NCI-H1092 treated with DMSO at 0.1 percent for 48 hours (cell line): ENCODE data around the gene PLA2G12A.
A peak's percentile ranks its signal among the peaks of the same experiment; 100 is the strongest.
"Not testable (repeated sequence)": the region's sequence is repeated elsewhere in the genome, so short reads cannot be mapped to it uniquely, and the experiment has no call there.

Experiments used
- DNase-seq: peaks from one replicate; lab custom pipeline; 2025; lab: John Stamatoyannopoulos, UW

The PLA2G12A gene

DNA sequence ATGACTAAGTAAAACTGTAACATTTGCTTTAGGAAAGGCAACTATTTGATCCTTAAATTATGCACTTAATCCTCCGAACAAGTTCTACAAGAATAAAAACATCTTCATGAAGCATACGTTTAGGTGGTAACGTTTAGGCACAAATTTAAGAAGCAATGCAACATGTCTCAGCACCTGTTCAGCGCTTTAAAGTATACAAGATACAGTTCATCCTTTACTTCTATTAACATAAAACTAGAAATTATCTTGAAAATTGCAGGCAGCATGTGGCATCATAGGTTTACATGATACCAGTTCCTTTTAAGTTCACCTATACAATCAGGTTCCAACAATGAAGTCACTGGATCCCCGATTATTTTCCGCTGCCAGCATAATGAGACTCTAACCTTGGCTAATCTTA lies 1.5 kb downstream of the PLA2G12A start:
- DNase-seq, result no peak

DNA sequence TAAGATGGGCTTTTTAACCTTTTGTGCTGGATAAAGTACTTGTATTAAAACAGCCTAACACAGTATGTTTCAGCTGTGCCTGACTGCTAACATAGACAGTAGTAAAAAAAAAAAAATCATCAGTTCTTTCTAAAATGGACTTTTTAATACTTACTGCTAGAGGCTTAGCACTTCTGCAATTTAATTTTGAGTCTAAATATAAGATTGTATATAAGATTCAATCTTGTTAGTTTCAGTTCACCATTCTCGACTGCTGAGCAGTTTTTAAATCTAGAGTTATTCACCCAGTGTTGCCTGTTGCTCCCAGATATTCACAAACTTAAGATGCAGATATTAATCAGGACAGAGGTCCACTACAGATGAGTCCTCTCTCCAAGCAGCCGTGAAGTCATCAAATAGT lies 6.8 kb downstream of the PLA2G12A start:
- DNase-seq, result no peak

DNA sequence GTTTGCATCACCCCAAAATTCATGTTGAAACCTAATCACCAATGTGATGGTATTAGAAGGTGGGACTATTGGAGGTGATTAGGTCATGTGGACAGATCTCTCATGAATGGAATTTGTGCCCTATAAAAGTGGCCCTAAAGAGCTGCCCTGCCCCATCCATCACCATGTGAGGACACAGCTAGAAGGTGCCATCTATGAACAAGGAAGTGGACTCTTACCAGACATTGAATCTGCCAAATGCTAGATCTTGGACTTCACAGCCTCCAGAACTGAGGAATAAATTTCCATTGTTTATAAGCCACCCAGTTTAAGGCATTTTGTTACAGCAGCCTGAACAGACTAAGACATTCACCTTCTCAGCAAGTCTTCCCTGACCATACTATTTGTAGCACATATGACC lies 7.5 kb downstream of the PLA2G12A start:
- no peak for DNase-seq

DNA sequence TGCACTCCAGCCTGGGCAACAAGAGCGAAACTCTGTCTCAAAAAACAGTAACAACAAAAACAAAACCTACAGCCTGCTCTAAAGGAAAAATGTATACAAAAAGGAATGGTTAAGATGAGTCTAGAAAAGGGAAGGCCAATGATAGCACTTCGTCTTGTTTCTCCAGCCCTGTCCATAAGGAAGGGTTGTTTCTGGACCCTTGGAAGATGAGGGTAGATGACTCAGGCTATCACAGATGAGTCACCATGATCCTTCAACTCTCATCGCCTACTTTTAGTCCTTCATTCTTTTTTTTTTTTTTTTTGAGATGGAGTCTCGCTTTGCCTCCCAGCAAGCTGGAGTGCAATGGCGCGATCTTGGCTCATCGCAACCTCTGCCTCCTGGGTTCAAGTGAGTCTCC lies 8.8 kb downstream of the PLA2G12A start:
- no peak for DNase-seq

DNA sequence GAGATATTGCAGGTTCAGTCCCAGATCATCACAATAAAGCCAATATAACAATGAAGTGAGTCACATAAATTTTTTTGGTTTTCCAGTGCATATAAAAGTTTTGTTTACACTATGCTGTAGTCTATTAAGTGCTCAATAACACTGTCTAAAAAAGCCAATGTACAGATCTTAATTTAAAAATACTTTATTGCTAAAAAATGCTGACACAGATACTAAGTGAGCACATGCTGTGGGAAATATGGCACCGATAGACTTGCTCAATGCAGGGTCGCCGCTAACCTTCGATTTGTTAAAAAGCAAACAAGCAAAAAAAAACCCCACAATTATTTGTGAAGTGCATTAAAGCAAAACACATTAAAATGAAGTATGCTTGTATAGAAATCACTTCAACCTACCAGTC lies 10.3 kb downstream of the PLA2G12A start:
- DNase-seq, result no peak

DNA sequence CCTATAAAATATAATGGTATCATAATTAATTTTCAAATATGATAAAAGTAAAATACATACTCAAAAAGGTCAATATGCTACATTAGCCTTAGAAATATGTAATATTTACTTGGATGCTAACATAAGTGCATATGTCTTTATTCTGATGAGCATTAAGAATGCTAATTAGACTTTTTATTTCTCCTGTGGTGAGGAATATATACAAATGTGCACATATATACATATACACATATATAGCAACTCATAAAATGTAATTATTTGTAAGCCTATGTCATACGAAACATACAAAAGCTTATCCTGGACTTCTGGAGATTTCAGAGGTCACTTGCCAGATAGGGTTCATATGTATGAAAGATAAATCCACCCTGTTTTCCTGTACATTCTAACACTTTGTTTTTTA lies 11.1 kb downstream of the PLA2G12A start:
- DNase-seq, result no peak

DNA sequence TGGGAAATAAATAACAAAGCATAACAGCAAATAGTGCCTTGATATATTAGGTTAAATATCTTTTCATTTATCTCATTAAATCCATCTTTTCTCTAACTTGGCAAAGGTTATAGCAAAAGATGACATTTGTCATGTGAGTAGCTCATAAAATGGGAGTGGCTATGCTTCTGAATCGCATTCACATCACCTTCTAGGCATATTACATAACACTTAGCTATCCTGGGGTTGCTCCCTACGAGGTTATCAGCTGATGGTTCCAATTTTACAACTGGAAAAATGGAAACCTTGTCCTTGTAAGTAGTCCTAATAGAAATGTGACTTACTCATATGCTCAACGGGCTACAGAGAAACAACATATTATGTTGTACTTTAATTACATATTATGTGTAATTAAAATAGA lies 16.4 kb downstream of the PLA2G12A start:
- DNase-seq, result no peak

DNA sequence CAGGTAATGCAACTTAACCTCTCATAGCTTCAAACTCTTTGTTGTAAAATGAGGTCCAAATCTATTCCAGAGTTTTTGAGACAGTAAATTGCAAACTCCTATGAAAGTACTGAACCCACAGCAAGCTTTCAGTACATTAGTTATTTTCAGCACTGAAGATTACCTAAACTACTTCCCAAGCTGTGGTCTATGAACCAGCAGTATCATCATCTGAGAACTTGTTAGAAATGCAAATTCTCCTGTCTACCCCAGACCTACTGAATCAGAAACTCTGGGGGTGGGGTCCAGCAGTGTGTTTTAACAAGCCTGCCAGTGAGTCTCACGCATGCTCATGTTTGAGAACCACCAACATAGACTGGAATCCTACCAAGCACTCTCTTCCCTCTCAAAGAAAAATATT lies 20.9 kb downstream of the PLA2G12A start:
- DNase-seq, result no peak

DNA sequence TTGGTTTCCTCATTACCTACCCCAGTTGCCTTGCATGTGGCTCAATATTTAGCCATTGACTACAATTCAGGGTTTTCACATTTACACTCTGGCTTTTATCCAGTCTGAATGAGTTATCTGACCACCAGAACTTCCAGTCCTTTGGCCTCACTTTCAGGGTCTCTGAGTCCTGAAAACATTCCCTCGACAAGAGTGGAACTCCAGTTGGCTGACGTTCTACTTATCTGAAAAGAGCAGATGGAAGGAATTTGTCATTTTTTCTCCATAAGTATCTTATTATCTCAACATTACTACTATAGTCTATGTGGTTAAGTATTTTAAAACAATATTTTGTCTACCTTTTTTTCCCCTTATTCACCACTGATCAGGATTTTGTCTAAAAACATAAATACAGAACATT lies 21.4 kb downstream of the PLA2G12A start:
- no peak for DNase-seq

DNA sequence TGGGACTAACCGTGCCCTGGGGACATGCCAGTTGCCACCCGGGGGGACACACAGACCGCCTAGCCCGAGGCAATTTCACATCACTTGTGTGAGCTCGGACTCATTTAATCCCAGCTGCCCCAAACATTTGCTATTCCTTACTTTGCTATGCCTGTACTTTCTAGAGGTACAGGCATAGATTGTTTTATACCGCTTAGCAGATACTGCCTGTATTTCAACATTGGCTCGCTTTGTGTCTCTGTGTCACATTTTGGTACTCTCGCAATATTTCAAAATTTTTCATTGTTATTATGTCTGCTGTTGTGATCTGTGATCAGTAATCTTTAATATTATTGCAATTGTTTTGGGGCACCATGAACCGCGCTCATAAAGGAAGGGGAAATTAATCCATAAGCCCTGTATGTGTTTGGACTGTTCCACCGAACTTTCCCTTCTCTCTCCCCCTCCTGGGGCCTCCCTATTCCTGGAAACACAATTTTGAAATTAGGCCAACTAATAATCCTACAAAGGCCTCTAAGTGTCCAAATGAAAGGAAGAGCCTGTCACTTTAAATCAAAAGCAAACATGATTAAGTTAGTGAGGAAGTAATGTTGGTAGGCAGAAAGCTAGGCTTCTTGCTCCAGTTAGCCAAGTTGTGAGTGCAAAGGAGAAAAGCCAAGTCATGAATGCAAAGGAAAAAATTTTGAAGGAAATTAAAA lies 26.1 kb downstream of the PLA2G12A start:
- DNase-seq, result no peak

DNA sequence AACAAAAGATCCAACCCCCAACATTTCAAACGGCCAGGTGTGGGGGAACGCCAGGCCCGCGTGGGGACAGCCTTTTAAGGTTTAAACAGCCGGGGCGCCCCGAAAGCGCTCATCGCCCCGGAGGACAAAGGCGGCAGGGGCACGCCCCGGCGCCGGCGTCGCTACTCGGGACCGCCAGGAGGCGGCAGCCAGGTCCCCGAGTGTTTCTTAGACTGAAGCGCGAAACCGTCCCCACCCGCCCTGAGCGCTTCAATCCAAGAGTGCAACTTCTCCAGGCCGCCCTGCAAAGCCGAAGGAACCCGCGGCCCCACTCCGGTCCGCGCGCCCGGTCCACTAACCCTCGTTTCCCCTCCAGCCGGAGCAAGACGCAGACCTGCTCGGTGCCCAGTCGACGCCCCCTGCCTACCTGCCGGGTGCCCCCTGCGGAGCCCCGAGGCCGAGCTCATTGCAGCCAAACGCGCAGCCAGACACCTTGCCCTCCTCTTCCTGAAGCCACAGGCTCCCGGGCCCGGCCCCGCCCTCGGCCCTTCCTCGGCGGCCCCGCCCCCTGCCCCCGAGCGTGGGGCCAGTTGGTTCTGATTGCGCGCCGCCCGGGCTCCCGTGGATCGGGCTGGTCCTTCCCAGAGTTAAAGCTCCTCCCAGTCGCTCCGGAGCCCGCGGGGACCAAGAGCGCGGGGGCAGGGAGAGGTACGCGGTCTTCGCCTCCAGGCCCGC lies 26.8 kb downstream of the PLA2G12A start, which contains the start of gene CASP6:
TSS of gene CASP6 (minus strand) at position 496 of the 714 bp plus-strand sequence. CDS start at position 446, 50 bp downstream.
- peak; percentile 65 for DNase-seq

DNA sequence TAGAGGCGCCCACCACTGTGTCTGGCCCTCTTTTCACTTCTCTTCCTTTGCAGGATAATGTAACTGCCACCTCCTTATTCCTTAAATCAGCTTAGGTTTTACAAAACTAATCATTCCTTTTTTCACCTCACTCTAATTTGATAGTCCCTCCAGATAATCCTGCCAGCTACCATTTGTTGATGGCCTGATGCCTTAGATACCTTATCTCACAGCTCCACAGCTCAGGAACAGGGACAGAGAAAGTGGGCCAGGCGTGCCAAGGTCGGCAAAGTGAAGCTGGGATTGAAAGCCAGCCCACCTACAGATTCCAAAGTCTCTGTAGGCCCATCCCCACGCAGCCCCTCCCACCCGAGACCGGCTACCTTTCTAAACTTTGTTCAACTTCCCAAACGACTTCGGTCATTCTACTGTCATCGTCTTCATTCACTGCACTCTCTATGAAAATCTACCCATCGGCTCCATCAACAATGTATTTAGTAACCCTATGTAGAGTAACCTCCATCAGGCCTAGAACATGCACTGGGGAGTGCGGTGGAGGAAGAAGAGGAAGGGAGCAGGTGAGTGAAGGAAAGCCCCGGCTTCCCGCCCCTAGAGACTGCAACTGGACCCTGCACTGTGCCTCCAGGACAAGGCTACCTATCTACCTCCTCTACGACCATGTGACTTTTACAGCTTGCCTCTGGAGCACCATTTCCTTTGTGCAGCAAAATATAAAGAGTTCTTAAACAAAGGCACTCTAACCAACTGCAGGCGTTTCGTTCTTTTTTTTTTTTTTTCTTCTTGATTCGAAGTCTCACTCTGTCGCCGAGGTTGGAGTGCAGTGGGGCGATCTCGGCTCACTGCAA lies 28.1 kb downstream of the PLA2G12A start:
- DNase-seq, result no peak

DNA sequence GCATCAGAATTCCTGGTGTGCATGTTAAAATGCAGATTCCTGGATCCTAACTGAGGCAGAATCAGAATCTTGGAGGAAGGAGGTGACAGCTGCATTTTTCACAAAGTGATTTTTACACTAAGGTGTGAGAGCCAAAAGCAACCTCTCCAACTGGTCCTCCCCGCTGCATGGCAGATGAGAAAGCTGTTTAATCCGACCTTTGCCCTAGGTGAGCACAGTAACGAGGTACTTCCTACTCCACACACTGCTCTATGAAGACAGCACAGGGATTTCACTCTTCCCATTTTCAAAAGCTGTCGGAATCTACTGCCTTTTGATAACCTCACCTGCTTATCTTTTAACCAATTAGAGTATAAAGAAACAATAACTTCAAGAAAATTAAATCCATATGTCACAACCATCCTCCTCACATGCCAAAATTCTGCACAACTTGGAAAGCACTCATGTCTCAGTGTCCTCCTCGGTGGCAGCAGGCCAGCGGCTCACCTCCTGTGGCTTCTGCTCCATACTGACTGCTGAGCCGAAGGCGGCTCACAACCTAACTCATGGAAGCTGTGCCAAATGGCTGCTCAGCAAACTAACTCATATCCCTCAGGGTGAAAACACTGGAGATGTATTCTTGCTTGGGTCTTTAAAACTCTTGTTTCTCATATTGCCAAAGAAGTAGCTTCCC lies 30.2 kb downstream of the PLA2G12A start:
- no peak for DNase-seq

DNA sequence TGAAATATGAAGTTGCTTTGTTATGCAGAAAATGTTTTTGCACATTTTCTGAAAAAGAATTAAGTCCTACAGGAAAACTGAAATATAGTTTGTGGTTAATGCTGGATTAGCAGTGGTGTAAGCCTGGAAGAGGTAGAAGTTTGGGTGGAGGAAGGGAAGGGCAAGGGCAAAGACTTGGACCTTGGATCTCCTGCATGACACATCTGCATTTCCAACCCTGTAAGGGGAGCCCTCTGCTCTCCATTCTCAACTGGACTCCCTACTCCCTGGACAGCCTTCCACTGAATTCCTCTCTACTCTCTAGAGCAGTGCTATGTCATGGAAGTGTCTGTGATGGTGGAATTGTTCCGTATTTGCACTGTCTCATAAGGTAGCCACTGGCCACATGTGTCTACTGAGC lies 31.2 kb downstream of the PLA2G12A start:
- DNase-seq, result no peak

DNA sequence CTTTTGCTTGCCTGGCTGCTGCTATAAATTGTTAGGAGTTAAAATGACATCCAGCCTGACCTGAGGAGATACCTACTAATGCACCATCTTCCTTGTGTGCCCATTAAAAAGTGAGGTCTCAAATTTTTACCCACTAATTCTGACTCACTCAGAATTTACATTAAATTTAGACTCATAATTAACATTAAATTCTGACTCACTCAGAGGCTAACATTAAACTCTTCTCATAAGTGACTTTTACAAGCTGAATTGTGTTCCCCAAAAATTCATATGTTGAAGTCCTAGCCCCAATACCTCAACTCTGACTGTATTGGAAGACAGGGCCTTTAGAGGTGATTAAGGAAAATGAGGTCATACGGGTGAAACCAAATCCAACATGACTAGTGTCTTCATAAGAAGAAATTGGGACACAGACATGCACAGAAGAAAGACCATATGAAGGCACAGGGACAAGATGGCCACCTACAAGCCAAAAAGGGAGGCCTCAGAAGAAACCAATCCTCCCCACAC lies 38.4 kb downstream of the PLA2G12A start:
- DNase-seq, result no peak

DNA sequence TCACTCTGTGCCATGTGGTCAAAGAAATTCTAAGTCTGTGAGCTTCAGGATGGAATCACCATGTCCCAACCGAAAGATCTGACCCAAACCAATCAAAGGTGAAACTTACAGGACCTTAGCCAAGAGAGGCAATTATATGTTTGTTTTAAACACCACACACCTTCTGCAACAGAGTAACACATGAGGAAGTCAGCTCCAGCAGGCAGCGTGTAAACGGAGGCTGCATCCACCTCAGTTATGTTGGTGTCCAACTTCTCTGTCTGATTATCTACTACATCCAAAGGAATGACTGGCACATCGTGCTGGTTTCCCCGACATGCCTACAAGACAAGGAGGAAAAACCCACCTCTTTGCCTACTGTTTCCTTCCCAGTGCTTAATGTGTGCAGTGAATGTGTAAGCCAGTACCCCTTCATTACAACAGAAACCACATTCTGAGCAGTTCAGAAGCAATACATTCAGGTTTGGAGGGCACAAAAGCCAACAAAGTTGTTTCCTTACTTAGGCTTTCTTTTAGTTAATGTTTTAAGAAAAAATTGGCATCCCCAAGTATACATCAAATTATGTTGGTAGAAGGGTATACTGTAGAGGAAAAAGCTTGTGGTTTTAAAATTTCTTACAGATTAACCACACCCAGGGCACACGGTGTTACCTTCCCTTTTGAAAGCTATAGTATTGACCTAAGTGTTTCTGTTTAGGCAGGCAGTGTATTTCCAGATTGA lies 39.0 kb downstream of the PLA2G12A start:
- no peak for DNase-seq

DNA sequence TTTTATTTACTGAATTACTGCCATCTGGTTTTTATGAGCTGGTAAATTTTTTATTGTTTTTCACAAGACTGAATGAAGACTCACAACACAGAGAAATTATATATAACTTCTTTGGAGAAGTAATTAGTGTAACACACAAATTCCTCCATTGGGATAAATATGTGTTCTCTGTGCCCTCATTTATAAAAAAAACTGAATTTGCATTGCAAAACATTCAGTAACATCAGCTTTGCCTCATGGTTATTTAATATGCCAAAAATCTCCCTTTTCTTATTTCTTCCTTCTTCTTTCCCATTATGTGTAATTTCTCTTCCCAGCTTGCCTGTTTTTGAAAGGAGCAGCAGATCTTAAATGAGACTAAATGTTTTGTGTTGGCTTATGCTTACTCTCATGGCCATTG lies 45.1 kb downstream of the PLA2G12A start:
- DNase-seq, result no peak

DNA sequence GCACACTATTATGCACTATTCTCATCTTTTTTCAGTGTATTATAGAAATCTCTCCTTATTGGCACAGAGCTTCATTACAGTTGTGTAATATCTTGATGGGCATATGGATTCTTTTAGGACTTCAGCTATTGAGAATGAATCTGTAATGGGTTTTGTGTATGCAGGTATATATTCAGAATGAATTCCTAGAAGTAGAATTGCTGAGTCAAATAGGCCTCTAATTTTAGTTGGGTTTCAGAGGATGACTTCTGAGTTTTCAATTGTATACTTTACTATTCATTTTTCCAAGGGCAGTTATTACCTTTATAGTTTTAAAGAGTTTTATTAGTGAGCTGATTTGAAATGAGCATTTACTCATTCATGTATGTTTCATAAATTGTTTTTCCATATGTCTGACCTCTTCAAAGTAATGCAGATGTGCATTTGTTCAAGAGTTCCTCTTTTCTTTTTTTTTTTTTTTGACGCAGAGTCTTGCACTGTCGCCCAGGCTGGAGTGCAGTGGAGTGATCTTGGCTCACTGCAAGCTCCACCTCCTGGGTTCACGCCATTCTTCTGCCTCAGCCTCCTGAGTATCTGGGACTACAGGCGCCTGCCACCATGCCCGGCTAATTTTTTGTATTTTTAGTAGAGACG lies 46.1 kb downstream of the PLA2G12A start:
- no peak for DNase-seq

DNA sequence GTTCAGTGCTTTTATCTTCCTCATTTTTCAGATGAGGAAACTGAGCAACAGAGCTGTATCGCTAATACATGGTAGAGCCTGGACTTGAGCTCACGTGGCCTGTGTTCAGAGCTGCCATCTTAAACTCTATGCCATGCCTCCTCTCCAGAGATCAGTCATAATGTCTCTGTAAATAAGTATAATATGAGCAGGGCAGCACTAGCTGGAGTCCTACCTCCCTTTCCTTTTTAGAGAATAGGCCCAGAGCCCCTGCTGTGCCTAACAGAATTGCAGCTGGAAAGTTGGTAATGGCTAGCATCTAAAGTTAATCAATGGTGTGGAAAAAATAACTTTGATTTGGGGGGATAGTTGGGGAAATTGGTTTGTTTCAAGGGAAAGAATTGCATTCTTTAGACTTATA lies 47.0 kb downstream of the PLA2G12A start:
- DNase-seq, result no peak

DNA sequence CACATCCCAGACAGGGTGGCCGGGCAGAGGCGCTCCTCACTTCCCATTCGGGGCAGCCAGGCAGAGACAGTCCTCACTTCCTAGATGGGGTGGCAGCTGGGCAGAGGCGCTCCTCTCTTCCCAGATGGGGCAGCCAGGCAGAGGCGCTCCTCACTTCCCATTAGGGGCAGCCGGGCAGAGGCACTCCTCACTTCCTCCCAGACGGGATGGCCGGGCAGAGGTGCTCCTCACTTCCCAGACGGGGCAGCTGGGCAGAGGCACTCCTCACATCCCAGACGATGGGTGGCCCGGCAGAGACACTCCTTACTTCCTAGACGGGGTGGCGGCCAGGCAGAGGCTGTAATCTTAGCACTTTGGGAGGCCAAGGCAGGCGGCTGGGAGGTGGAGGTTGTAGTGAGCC lies 50.9 kb downstream of the PLA2G12A start:
- DNase-seq, result not testable (repeated sequence)

DNA sequence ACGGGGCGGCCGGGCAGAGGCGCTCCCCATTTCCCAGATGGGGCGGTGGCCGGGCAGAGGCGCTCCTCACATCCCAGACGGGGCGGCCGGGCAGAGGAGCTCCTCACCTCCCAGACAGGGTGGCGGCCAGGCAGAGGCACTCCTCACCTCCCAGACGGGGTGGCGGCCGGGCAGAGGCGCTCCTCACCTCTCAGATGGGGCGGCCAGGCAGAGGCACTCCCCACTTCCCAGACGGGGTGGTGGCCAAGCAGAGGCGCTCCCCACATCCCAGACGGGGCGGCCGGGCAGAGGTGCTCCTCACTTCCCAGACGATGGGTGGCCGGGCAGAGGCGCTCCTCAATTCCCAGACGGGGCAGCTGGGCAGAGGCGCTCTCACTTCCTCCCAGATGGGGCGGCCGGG lies 51.4 kb downstream of the PLA2G12A start:
- DNase-seq, result not testable (repeated sequence)
